GM10248 (cell line): ENCODE data around the gene DHX30.
"Not testable (repeated sequence)": the region's sequence is repeated elsewhere in the genome, so short reads cannot be mapped to it uniquely, and the experiment has no call there.

Source experiments
- CTCF ChIA-PET: fragments of 300-600 bp; sonication (Branson Sonifier 250); formaldehyde crosslinking; extraction: SDS; loops from one replicate; lab custom pipeline; 2021; ENCODE audit warnings: antibody characterized with exemption; lab: Yijun Ruan, JAX
- POLR2A ChIA-PET: fragments of 350-650 bp; sonication (Branson Sonifier 250); formaldehyde crosslinking; extraction: SDS; loops from one replicate; lab custom pipeline; 2020; ENCODE audit warnings: antibody characterized with exemption; lab: Yijun Ruan, JAX
- DNase-seq: peaks from one replicate; pipeline ENCODE4 v3.0.0; 2012; ENCODE audit errors: extremely low spot score
- TF ChIP-seq, protein P1 (sequence below): IDR thresholded peaks from 2 replicates; pipeline ENCODE4 v1.5.1; 2012; ENCODE audit warnings: mild to moderate bottlenecking, low read depth; ENCODE audit errors: extremely low read depth, missing control alignments, control extremely low read depth

DHX30 gene

DNA sequence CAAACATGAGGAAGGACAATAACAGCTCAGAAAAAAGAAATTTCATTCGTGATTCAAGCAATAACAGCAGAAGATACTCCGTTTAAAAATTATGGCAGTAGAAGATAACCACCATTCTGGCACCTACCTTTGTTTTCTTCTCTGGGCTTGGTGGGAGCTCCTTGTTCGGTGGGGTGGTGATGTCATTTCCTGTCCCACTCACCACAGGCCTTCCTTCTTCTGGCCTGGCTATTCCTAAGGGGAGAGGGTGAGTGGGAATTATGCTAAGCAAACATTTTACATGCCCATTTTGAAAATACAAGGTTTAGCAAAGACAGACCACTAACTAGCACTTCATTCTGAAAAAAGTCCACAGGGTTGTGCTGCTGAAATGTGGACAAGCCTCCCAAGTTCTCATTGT, 74.4 kb downstream of the DHX30 start:
- CTCF ChIA-PET = interaction anchor here (1.0 to 1.2 kb wide), 3 partner anchors 9 to 31 kb away, joined by 3 read pairs; no protein-coding TSS in a partner anchor
- POLR2A ChIA-PET = no interaction called here
- TF ChIP-seq, protein P1, sequence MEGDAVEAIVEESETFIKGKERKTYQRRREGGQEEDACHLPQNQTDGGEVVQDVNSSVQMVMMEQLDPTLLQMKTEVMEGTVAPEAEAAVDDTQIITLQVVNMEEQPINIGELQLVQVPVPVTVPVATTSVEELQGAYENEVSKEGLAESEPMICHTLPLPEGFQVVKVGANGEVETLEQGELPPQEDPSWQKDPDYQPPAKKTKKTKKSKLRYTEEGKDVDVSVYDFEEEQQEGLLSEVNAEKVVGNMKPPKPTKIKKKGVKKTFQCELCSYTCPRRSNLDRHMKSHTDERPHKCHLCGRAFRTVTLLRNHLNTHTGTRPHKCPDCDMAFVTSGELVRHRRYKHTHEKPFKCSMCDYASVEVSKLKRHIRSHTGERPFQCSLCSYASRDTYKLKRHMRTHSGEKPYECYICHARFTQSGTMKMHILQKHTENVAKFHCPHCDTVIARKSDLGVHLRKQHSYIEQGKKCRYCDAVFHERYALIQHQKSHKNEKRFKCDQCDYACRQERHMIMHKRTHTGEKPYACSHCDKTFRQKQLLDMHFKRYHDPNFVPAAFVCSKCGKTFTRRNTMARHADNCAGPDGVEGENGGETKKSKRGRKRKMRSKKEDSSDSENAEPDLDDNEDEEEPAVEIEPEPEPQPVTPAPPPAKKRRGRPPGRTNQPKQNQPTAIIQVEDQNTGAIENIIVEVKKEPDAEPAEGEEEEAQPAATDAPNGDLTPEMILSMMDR = no peak
- DNase-seq = no peak

DNA sequence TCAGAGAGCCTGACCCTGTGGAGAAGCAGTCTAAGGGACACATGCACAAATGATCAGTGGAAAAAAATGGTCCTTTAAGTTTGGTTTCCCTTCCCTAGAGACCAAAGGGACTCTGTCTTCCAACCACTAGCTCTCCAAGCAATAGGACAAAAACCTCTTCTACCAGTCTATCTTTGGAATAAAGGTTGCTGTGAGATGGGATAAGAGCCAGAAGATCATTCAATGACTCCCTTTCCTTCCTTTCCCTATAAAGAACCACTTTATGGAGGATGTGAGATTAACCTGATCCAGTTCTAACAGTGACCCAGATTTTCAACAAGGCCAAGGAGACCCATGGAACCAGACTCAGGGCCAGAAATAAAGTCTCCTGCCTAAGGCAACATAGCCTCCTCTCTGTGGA, 74.8 kb downstream of the DHX30 start:
- DNase-seq = no peak
- CTCF ChIA-PET = interaction anchor here (1.0 to 1.2 kb wide), 3 partner anchors 9 to 31 kb away, joined by 3 read pairs; no protein-coding TSS in a partner anchor
- TF ChIP-seq, protein P1 = no peak
- POLR2A ChIA-PET = no interaction called here

DNA sequence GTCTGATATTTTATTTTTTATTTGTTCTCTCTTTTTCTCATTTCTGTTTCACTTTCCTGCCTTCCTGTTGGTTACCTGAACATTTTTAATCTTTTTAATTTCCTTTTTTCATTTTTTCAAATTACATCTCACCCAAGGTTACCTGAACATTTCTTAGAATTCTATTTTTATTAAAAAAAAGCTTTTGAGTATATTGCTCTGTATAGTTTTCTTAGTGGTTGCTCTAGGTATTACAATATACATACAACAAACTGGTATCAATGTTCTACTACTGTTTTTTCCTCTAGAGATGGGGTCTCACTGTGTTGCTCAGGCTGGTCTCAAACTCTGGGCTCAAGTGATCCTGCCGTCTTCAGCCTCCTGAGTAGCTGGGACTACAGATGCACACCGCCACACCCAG, 79.4 kb downstream of the DHX30 start:
- no peak for DNase-seq
- TF ChIP-seq, protein P1 = no peak
- CTCF ChIA-PET = interaction anchor here (0.9 to 1.4 kb wide), 4 partner anchors 10 to 209 kb away, joined by 3 to 10 read pairs (median 4); no protein-coding TSS in a partner anchor
- POLR2A ChIA-PET = no interaction called here

DNA sequence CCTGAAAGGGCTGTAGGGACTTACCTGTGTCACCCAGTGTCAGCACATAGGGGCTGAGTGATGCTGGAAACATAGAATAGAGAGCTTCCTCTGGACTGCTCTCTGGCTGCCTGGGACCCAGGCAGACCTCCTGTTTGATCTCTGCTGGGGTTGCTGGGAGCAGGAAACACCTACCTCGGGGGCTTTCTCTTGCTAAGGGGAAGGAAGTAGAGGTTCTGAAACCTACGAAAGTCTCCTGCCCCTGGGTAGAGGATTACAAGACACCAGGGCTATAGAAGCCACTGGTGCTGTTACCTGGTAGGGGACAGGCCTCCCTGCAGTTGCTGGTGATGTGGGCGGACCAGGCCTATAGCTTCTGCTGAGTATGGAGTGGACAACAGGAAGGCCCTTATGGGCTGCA, 81.7 kb downstream of the DHX30 start:
- peak; percentile 32 for DNase-seq
- POLR2A ChIA-PET = no interaction called here
- TF ChIP-seq, protein P1 = no peak
- CTCF ChIA-PET = no interaction called here

GRCh38 chr3:47885168-47885567, 82.2 kb downstream of the DHX30 start:
- TF ChIP-seq, protein P1 = no peak
- DNase-seq = no peak
- ChIA-PET CTCF (no interaction called here), POLR2A (no interaction called here)

- POLR2A ChIA-PET, DNase-seq: not testable (repeated sequence)
- CTCF ChIA-PET = interaction anchor here (1.8 kb wide), 1 partner anchor 50 kb away, joined by 6 read pairs; no protein-coding TSS in a partner anchor
These were observed 85.1 kb downstream of the DHX30 start for GRCh38 chr3:47887991-47888390.

GRCh38 chr3:47888986-47889757, 86.2 kb downstream of the DHX30 start:
- ChIA-PET CTCF (interaction anchor here (1.0 to 1.8 kb wide), 6 partner anchors 15 to 367 kb away, joined by 3 to 6 read pairs (median 4); no protein-coding TSS in a partner anchor), POLR2A (no interaction called here)
- TF ChIP-seq, protein P1 = no peak
- no peak for DNase-seq
